GM10266 (cell line): Measurements from ENCODE around the gene FAM83D.

Experiments
- DNase-seq: peaks from one replicate; pipeline ENCODE4 v3.0.0; 2012; ENCODE audit errors: extremely low spot score
- CTCF ChIP-seq: IDR thresholded peaks from 2 replicates; pipeline ENCODE4 v1.5.1; 2012; ENCODE audit warnings: mild to moderate bottlenecking, low read depth; ENCODE audit not compliant: control insufficient read depth, insufficient read depth; ENCODE audit errors: missing control alignments

The FAM83D gene

GRCh38 chr20:38968090-38968489, 41.9 kb downstream of the FAM83D start:
- DNase-seq: no peak
- no peak for TF ChIP-seq CTCF

GRCh38 chr20:38969708-38970107, 43.5 kb downstream of the FAM83D start:
- TF ChIP-seq CTCF: no peak
- no peak for DNase-seq

DNA sequence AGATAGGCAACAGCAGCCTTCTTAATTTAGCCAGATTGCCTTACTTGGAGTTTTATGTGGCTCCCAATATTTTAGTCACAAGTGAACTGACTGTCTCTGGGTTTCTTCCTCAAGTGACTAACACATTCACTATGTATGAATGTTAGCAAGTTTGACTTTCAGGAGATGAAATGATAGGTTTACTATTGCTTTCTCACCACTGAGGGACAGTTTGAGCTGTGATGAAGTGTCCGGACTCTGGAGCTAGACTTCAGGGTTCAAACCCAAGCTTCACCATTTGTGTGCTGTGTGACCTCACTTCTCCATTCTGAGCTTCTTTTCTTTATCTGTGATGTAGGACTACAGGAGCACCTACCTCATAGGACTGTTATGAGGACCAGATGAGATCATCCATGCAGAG, 44.1 kb downstream of the FAM83D start:
- no peak for DNase-seq
- TF ChIP-seq CTCF: no peak

GRCh38 chr20:38973107-38973506, 46.9 kb downstream of the FAM83D start:
- DNase-seq: no peak
- no peak for TF ChIP-seq CTCF

DNA sequence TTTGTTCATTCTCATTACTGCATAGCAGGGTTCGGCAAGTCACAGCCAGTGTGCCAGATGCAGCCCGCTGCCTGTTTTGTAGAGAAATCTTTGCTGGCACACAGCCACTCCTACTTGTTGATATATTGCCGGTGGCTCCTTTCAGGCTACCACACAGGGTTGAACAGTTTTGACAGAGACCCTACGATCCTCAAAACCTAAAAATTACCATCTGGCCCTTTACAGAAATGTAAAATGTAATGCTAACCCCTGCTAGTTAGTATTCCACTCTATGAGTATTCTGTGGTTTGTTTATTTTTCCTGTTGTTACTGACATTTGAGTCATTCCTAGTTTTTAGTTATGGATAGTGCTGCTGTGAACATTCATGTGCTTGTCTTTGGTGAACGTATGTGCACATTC, 47.4 kb downstream of the FAM83D start:
- DNase-seq: no peak
- no peak for TF ChIP-seq CTCF

GRCh38 chr20:38975539-38976120, 49.4 kb downstream of the FAM83D start:
- TF ChIP-seq CTCF: no peak
- DNase-seq: no peak

- TF ChIP-seq CTCF: no peak
- no peak for DNase-seq
Measured at GRCh38 chr20:38979434-38979833, 53.2 kb downstream of the FAM83D start.
